ENCODE data around the gene DDR1.

DDR1 gene

DNA sequence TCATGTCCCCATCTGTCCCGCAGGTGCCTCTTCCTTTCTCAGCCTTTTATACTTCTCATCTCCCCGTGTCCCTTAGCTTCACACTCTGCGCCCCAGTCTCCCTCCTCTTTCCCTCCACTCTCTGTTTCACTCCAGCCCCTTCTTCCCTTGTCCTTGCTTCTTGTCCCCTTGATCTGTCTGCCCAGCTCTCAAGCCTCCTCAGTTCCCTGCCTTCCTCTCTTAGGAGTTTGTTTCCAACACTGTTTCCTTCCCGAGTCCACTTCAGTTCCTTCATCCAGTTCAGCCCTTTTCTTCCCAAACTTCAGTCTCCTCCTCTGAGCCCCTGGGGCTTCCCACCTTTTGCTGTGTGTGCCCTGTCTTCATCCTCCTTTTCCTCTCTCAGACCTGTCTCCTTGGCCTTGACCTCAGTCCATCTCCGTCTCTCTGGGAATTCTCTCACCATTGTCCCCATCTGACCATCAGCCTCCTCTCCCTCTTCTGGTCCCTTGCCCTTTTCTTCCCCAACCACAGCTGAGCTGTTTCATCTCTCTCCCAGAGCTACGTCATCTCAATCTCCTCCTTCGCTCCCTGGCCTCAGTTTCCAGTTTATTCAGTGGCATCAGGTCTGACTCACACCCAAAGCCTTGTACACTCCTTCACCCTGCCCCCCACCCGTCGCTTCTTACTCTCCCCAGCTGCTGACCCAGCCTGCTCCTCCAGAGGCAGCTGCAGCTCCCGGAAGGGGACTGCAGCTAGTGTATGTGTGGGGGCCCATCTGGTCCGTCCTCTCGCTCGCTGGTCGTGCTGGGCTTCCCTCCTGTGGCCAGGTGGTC is 2.7 kb upstream of the DDR1 start:
- no peak for DNase-seq (ENCODE audit: low read depth, low spot score)

DNA sequence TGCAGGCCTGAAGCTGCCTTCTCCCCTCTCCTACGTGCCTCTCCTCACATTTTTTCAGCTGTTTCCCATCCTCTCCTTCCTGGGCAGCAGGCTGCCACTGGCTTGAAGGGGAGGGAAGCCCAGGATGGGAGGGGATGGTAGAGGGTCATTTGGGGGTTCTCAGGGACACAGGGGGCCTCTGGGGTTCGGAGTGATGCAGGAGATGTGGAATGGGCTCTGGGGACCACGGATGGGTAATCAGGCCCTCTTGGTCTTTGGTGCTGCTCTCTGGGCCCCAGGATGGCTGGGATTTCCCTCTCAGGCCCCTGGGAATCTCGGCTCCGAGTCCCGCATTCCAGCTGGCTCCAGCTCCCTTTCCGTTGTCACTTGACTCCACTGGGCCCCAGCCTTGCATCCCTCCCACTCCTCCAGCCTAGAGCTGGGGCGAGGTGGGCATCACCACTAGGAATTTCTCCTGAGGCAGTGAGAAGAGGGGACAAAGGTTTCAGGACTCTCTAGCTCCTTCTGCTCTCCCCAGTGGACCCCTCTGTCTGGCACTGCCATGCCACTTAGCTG is 2.0 kb upstream of the DDR1 start:
- DNase-seq (ENCODE audit: low read depth, low spot score): no peak

DNA sequence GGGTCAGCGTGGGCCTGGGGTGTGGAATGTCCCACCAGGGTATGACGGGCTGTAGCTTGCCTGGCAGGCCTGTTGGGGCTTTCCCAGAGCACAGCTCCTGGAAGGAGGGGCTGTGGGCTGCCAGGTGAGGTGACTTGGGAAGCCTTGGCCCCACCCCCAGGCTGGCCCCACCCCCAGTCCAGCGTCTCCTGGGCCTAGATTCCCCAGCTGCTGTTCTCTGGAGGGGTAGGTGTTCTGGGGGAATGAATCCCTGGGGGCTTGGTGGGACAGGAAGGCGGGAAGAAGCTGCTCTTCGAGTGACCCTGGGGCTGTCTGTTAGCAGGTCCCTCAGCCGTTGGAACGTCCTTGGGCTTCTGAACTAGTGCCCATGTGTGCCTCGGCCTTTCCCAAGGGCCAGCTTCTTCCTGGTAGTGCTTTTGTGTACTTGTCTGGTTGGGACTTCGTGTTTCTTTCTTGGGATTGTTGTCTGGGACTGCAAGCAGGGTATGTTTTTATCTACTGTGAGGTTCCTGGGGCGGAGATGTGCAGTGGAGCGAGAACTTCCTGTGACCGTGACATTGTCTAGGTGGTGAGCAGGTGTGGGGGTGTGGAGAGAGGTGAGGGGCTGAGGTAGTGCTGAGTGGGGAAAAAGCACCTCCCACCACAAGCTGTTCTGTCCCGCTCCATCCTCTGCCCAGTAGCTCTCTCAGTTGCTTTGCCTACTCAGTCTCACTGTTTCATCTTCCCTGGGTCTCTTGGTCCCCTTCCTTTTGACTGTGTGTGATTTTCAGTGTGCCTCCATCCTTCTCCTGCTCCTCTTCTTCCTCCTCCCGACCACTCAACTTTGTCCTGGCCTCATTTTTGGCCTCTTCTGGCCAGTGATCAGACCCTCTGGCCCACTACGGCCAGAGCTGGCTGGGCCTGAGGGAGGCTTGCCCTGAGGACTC is 1.3 kb upstream of the DDR1 start:
- DNase-seq (ENCODE audit: low read depth, low spot score): no peak

DNA sequence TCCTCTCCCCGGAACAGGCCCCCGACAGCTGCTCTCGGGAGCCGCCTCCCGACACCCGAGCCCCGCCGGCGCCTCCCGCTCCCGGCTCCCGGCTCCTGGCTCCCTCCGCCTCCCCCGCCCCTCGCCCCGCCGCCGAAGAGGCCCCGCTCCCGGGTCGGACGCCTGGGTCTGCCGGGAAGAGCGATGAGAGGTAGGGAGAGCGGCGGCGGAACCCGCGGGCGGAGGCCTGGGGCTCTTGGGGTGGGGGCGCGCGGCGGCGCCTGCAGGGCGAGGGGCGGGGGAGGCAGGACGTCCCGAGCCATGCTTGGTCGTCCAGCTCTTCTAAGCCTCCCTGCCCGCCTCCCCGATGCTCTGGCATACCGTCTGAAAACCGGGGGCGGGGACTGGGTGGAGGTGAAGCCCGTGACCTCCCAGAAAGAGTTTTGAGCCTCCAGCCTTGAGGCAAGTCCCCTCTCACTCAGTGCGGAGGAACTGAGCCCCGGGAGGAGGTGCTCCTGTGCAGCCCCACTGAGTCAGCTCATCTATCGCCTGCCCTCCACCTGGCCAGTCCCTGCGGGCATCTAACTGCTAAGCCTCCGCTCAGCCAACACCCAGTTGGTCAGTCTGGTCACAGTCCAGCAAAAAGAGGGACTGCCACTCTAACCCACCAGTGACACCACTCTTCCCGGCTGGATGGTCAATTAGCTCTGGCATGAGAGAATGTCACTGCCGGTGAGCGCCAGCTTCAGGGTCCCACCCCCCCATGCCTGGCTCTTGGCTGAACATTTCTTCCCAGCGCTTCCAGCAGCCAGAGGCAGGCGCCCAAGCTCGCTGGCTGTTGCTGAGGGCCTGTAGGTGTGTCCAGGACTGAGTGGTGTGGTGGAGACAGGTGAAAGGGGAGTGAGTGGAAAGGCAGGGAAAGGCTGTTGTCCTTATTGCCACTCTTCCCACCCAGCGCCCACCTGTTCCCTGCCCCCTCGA is 482 bp downstream of the DDR1 start:
- no peak for DNase-seq (ENCODE audit: low read depth, low spot score)

DNA sequence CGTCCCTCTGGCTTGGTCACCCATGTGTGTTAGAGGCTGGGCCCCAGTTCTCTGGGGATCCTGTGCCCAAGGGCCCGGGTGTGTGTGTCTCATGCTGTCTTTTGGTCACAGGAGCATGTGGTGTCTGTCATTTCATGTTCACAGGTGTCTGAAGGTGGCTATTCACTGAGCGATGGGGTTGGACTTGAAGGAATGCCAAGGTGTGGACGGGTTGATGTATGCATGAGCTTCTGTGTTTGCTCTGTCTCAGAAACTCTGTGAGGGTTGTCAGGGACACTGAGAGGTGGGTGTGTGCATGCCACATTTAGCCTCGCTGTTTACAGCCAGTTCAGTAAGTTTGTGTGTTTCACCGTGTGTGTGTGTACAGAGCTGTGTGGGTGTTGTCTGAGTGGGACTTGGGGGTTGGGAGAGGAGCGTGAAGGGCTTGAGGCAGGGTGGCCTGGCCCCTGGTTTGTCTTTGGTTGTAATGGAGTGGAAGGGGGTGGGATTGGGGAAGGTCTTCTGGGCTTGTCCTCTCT is 1.2 kb downstream of the DDR1 start:
- no peak for DNase-seq (ENCODE audit: low read depth, low spot score)

DNA sequence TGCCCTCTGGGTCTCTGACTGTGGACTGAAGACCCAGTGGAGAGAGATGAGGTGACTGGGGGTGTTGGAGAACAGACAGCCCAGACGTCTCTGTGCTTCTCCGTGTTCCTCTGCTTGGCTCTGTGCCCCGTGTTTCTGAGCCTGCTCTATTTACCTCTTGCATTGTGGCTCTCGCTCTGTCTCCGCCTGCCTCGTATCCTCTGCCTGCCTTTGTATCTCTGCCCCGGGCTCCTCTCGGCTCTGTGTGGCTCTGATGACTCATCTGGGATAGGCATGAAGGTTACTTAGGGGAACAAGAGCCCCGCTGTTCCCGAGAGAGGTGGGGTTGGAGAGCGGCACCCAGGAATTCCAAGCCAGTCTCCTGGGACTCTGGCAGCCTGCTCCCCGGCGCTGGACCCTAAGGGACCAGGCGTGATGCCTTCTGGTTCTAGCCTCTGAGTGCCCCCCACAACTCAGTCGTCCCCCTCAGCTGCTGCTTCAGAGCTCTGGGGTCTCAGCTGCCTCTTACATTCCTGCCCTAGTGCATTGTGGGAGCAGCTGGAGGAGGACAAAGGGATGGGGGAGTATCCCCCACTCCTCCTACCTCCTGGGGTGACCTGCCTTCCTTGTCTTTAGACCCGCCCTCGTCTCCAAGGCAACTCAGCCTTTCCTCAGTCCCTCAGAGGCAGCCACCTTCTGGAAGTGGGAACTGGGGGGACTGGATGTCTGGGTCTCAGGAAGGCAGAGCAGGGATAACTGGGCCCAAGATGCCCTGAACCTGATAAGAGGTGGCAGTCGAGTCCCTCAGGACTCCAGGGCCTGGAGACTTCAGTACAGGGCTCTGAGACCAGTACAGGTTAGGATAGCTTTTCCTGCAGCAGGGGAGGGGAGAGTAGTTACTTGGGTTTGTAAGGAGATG is 1.9 kb downstream of the DDR1 start:
- DNase-seq (ENCODE audit: low read depth, low spot score): no peak

DNA sequence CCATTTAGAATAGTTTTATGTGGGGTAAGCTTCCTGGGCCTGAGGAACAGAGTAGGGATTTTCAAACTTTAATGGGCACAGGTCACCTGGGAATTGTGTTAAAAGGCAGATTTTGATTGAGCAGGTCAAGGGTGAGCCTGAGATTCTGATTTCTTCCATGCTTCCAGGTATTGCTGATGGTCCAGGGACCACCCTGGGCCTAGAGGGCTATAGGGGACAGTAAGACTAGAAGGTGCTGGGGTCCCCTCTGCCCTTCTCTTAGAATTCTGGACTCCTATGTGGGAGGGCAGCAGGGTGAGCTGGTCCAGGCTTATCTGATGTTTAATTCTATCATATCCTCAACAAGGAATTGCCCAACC is 2.6 kb downstream of the DDR1 start:
- DNase-seq (ENCODE audit: low read depth, low spot score): no peak

DNA sequence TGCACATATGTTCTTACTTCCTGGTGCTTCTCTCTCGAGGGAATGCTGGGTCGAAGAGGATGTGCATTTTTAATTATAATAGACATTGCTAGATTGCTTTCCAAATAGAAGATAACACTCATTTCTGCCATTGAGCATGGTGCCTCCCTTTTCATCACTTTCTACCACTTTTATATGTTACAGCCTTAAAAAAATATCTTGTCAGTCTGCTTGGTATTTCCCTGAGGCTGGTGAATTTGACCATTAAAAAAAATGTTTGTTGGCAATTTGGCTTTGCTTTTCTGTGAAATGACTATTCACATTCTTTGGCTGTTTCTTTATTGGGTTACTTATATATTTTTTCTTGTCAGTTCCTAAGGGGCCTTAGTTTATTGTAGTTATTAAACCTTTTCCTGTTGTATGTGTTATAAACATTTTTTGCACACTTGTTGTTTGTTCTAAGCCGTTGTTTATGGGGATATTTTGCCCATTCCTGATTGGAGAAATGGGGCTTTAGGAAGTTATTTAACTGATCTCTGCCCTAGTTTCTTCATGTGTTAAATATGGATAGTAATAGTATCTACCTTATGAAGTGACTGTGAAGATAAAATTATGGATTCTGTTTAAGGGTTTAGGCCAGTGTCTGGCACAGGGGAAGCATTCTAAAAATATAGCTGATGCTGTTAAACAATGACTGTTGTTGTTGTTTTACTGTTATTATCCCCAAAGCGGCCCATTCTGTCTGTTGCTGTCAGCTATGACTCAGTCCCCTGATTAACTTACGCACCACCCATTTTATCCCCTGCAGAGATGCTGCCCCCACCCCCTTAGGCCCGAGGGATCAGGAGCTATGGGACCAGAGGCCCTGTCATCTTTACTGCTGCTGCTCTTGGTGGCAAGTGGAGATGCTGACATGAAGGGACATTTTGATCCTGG is 3.8 kb downstream of the DDR1 start:
- DNase-seq (ENCODE audit: low read depth, low spot score): no peak

DNA sequence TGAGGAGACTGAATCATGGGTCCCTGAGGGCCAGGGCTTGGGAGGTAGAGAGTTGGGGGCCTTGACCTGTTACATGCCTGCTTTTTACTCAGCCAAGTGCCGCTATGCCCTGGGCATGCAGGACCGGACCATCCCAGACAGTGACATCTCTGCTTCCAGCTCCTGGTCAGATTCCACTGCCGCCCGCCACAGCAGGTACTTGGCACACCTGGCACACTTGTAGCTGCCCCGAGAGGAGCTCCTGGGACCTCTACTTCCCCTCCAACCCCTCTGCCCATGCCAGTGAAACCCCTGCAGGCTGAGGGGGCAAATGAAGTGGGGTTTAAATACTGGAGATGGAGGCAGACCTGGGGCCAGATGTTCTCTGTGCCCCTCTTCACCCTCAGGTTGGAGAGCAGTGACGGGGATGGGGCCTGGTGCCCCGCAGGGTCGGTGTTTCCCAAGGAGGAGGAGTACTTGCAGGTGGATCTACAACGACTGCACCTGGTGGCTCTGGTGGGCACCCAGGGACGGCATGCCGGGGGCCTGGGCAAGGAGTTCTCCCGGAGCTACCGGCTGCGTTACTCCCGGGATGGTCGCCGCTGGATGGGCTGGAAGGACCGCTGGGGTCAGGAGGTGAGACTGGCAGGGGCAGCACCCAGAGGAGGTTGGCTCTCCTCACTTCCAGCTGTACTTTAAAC is 4.6 kb downstream of the DDR1 start:
- DNase-seq (ENCODE audit: low read depth, low spot score): no peak

DNA sequence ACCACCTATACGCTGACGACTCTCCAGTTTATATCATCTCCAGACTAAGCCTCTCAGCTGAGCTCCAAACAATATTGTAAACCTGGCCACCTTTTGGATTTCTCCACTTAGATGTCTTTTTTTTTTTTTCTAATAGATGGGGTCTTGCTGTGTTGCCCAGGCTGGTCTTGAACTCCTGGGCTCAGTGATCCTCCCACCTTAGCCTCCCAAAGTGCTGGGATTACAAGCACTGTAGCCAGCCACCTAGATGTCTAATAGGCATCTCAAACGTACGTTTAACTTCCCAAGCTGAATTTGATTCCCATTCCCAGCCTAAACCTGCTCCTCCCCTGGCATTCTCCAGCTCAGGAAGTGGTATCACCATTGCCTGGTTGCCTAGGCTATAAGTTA is 5.2 kb downstream of the DDR1 start:
- DNase-seq (ENCODE audit: low read depth, low spot score): no peak

DNA sequence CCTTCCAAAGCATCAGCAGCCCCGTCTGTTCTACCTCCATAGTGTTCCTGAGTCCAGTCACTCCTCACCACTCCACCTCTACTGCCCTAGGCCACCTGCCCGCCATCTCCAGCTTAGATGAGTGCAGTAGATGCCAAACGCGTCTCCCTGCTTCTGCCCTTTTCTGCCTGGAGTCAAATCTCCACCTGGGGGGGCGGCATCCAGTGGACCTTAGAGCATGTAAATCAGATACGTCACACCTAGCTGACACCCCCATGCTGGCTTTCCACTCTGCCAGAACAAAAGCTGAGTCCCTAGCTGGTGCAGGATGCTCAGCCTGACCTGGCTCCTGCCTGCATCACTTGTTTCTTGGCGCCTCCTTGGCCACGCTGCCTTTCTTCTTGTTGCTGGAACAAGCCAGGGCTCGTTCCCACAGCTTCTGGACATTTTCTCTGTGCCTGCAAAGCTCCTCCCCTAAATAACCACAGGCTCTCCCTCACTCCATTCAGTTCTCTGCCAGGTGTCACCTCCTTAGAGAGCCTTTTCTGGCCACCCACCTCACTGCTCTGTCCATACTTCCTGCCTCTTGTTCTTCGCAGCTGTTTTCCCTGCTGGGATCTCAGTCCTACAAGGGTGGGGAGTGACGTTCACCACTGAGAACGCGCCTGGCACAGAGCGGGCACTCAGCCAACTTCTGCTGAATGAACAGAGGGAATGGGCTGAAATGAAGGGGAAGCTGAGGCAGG is 5.8 kb downstream of the DDR1 start:
- no peak for DNase-seq (ENCODE audit: low read depth, low spot score)

DNA sequence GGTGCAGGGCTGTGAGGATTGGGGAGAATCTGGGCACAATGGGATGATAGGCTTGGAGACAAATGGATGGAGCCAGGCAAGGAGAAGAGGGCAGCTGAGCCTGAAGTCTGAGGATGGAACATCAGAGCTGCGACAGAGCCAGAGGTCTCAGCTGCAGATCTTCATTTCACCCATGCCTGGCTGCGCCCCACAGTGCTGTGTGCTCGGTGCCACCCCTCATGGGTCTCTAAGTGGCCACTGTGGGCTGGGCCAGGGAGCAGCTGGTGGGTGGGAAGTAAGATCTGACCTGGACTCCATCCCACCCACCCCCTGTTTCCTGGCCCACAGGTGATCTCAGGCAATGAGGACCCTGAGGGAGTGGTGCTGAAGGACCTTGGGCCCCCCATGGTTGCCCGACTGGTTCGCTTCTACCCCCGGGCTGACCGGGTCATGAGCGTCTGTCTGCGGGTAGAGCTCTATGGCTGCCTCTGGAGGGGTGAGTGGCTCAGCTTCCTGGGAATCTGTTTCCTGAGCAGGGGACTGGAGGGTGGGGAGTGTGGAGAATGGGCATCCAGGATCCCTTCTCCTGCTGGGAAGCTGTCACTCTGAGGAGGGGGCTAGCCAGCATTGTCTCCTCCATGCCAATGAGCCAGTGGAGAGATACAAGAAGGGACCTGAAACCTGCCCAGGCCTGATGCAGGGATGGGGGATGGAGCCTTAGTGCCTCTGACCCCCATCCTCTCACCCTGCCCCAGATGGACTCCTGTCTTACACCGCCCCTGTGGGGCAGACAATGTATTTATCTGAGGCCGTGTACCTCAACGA is 6.5 kb downstream of the DDR1 start:
- no peak for DNase-seq (ENCODE audit: low read depth, low spot score)

DNA sequence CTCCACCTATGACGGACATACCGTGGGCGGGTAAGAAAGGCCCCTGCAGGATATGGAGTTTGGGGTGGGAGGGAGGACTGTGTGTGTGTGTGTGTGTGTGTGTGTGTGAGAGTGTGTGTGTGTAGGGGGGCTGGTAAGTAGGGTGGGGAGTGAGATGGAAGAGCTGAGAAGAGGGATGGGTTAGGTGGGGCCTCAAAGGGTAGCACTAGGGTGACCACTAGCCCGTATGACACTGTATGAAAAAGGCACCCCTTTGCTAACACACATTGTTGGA is 7.1 kb downstream of the DDR1 start:
- DNase-seq (ENCODE audit: low read depth, low spot score): no peak

DNA sequence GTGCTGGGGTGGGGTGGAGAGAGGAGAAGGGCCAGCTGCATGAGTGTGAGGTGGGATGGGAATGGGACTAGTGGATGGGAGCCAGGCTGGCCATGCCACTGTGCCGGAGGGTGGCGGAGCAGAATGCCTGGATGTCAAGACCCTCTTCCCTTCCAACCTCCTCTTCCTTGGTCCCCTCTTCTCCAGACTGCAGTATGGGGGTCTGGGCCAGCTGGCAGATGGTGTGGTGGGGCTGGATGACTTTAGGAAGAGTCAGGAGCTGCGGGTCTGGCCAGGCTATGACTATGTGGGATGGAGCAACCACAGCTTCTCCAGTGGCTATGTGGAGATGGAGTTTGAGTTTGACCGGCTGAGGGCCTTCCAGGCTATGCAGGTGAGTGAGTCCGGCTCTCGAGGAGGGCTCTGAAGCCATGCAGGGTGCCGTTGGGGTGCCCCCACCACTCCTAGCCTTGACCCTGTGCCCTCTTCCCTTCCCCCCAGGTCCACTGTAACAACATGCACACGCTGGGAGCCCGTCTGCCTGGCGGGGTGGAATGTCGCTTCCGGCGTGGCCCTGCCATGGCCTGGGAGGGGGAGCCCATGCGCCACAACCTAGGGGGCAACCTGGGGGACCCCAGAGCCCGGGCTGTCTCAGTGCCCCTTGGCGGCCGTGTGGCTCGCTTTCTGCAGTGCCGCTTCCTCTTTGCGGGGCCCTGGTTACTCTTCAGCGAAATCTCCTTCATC is 7.7 kb downstream of the DDR1 start:
- no peak for DNase-seq (ENCODE audit: low read depth, low spot score)

DNA sequence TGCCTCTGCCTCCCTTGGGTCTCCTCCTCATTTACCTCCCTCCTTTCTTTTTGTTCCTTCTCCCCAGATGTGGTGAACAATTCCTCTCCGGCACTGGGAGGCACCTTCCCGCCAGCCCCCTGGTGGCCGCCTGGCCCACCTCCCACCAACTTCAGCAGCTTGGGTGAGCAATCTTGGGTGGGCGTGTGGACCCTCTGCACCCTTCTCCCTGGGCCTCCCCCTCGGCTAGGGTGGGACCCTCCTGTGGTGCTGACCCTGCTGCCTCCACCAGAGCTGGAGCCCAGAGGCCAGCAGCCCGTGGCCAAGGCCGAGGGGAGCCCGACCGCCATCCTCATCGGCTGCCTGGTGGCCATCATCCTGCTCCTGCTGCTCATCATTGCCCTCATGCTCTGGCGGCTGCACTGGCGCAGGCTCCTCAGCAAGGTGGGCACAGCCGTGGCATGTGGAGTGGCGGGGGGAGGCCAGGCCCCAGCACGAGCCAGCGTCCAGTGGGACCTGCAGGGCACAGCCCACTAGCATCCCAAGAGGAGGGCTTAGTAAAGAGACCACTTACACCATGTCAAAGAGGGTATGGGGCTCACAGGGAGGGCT is 8.8 kb downstream of the DDR1 start:
- DNase-seq (ENCODE audit: low read depth, low spot score): no peak

DNA sequence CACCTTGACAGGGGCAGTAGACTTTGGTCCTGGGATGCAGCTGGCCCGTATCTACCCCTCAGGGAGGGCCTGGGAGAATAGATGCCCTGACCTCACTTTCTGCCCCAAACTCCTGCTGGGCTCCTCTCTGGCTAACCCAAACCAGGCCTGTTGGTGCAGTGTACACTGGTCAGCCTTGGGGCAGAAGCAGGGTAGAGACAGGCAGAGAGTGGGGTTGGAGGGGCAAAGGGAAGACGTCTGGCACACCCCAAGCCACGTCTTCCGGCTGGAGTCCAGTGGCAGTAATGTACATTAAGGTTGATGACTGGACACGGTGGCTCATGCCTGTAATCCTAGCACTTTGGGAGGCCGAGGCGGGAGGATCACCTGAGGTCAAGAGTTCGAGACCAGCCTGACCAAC is 9.3 kb downstream of the DDR1 start:
- no peak for DNase-seq (ENCODE audit: low read depth, low spot score)

Data from smooth muscle cell of the brain vasculature (primary cell).